WTC11 (cell line): ENCODE measurements around the gene MAP7. TPM values are rescaled to one million over a fixed set of nuclear protein-coding genes. Genes with fewer than 3 reads are reported as not detected.

ENCODE experiments used
- ATAC-seq: fragments of 200-7000 bp; cut with Tn5 transposase; 2 replicates; pipeline ENCODE4 v1.10.0; 2021; ENCODE audit warnings: mild to moderate bottlenecking, moderate library complexity
- CTCF ChIA-PET: fragments of 300-600 bp; sonication (Branson Sonifier 250); formaldehyde crosslinking; loops from one replicate; lab custom pipeline; 2021; ENCODE audit warnings: antibody characterized with exemption; lab: Charles Lee
- POLR2A ChIA-PET: fragments of 350-600 bp; sonication (Branson Sonifier 250); formaldehyde crosslinking; loops from one replicate; lab custom pipeline; 2021; ENCODE audit warnings: antibody characterized with exemption; lab: Charles Lee
- DNase-seq: peaks from one replicate; pipeline ENCODE4 v3.0.0; 2021; ENCODE audit warnings: low spot score
- H3K27ac Mint-ChIP-seq: 2 replicates; pipeline ENCODE4 v1.8.0; 2021; ENCODE audit warnings: mixed read lengths
- H3K27me3 Mint-ChIP-seq: 2 replicates; pipeline ENCODE4 v1.8.0; 2021; ENCODE audit warnings: low read depth, mild to moderate bottlenecking, moderate library complexity, mixed read lengths
- H3K36me3 Mint-ChIP-seq: 2 replicates; pipeline ENCODE4 v1.8.0; 2021; ENCODE audit warnings: mixed read lengths
- H3K4me1 Mint-ChIP-seq: 2 replicates; pipeline ENCODE4 v1.8.0; 2022; ENCODE audit warnings: mixed read lengths
- H3K4me3 Mint-ChIP-seq: 2 replicates; pipeline ENCODE4 v1.8.0; 2021; ENCODE audit warnings: mild to moderate bottlenecking, moderate library complexity, mixed read lengths
- H3K9me3 Mint-ChIP-seq: 2 replicates; pipeline ENCODE4 v1.8.0; 2021; ENCODE audit warnings: mixed read lengths
- CREM ChIP-seq: sonication (generic); formaldehyde crosslinking; IDR thresholded peaks from 2 replicates; pipeline ENCODE4 v1.8.1; 2022; ENCODE audit warnings: mild to moderate bottlenecking, missing genetic modification reagents, moderate library complexity
- ELF4 ChIP-seq: sonication (generic); formaldehyde crosslinking; IDR thresholded peaks from 2 replicates; pipeline ENCODE4 v1.8.1; 2022; ENCODE audit warnings: low read depth, mild to moderate bottlenecking, moderate library complexity, missing genetic modification reagents
- EMX1 ChIP-seq: fragments of 250-450 bp; sonication (Bioruptor Pico); IDR thresholded peaks from 2 replicates; pipeline ENCODE4 v1.8.0; 2021; ENCODE audit warnings: mild to moderate bottlenecking
- ETV6 ChIP-seq: sonication (generic); formaldehyde crosslinking; IDR thresholded peaks from 2 replicates; pipeline ENCODE4 v1.8.1; 2022; ENCODE audit warnings: mild to moderate bottlenecking, missing genetic modification reagents
- GRHL2 ChIP-seq: fragments of 250-450 bp; sonication (Bioruptor Pico); IDR thresholded peaks from 2 replicates; pipeline ENCODE4 v1.8.0; 2022; ENCODE audit warnings: mild to moderate bottlenecking, moderate library complexity; ENCODE audit not compliant: insufficient replicate concordance, severe bottlenecking
- NR1H2 ChIP-seq: sonication (generic); formaldehyde crosslinking; IDR thresholded peaks from 2 replicates; pipeline ENCODE4 v1.9.0; 2021; ENCODE audit warnings: mild to moderate bottlenecking, moderate library complexity, missing genetic modification reagents
- PRRX2 ChIP-seq: fragments of 250-450 bp; sonication (Bioruptor Pico); IDR thresholded peaks from 2 replicates; pipeline ENCODE4 v1.8.0; 2021; ENCODE audit warnings: mild to moderate bottlenecking
- RELA ChIP-seq: sonication (generic); formaldehyde crosslinking; IDR thresholded peaks from 2 replicates; pipeline ENCODE4 v1.8.1; 2022; ENCODE audit warnings: missing genetic modification reagents, mild to moderate bottlenecking, borderline replicate concordance
- SP1 ChIP-seq: sonication (generic); formaldehyde crosslinking; conservative IDR thresholded peaks from 2 replicates; pipeline ENCODE4 v1.8.1; 2022; ENCODE audit warnings: missing genetic modification reagents
- TEAD1 ChIP-seq: sonication (generic); formaldehyde crosslinking; IDR thresholded peaks from 2 replicates; pipeline ENCODE4 v1.8.0; 2022; ENCODE audit warnings: mild to moderate bottlenecking, missing genetic modification reagents
- TP53 ChIP-seq: sonication (generic); formaldehyde crosslinking; IDR thresholded peaks from 2 replicates; pipeline ENCODE4 v1.8.1; 2023; ENCODE audit warnings: mild to moderate bottlenecking, missing genetic modification reagents
- ZBTB21 ChIP-seq: sonication (generic); formaldehyde crosslinking; IDR thresholded peaks from 2 replicates; pipeline ENCODE4 v1.8.1; 2023; ENCODE audit warnings: mild to moderate bottlenecking, missing genetic modification reagents, borderline replicate concordance
- ZNF317 ChIP-seq: sonication (generic); formaldehyde crosslinking; IDR thresholded peaks from 2 replicates; pipeline ENCODE4 v1.8.1; 2023; ENCODE audit warnings: low read depth, mild to moderate bottlenecking, moderate library complexity, missing genetic modification reagents, borderline replicate concordance
- ZNF416 ChIP-seq: fragments of 250-450 bp; sonication (Bioruptor Pico); IDR thresholded peaks from 2 replicates; pipeline ENCODE4 v1.9.0; 2021; ENCODE audit warnings: mild to moderate bottlenecking, inconsistent platforms
- total RNA-seq: library from RNA; stranded (reverse); gene quantifications from 3 replicates; pipeline ENCODE4 v1.2.3, GENCODE V29; 2021
- TF ChIP-seq, protein P1 (sequence below): sonication (generic); formaldehyde crosslinking; IDR thresholded peaks from 2 replicates; pipeline ENCODE4 v1.8.0; 2023; ENCODE audit warnings: mild to moderate bottlenecking, missing genetic modification reagents
- TF ChIP-seq, protein P2 (sequence below): sonication (generic); formaldehyde crosslinking; IDR thresholded peaks from 2 replicates; pipeline ENCODE4 v1.8.0; 2023; ENCODE audit warnings: missing genetic modification reagents, mild to moderate bottlenecking, borderline replicate concordance
- TF ChIP-seq, protein P3 (sequence below): sonication (generic); formaldehyde crosslinking; IDR thresholded peaks from 2 replicates; pipeline ENCODE4 v1.8.0; 2022; ENCODE audit warnings: mild to moderate bottlenecking, missing genetic modification reagents
- TF ChIP-seq, protein P4 (sequence below): sonication (generic); formaldehyde crosslinking; IDR thresholded peaks from 2 replicates; pipeline ENCODE4 v1.8.1; 2022; ENCODE audit warnings: low read depth, mild to moderate bottlenecking, moderate library complexity, missing genetic modification reagents, borderline replicate concordance
- TF ChIP-seq, protein P5 (sequence below): sonication (generic); formaldehyde crosslinking; IDR thresholded peaks from 2 replicates; pipeline ENCODE4 v1.8.1; 2022; ENCODE audit warnings: missing genetic modification reagents, borderline replicate concordance

Gene MAP7
- total RNA-seq, 1 experiment from 2014 or later: 56.6 TPM

DNA sequence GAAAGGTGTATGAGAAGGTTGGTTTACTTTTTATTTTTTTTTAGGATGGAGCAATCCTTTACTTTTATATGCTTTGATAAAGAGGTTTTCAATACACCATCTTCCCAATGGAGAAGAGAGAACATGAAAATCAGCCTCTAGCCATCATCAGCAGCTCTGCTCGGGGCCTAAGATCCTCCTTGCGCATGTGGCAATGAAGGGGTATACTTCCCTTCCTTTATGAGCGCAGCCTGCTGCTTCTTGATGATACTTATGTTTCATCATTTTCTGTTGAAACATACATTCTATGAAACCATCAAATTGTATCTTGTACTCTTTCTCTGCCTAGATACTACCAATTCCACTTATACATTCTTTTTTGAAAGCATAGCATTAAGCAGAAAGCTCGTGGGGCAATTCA, 74.5 kb downstream of the MAP7 start:
- ATAC-seq (no peak), DNase-seq (no peak)
- POLR2A ChIA-PET: no interaction called here
- Mint-ChIP-seq H3K27me3 (no peaks in the 10 kb centered on the region), H3K27ac (no peak overlapping the region), H3K9me3 (peaks cover 16% of the 10 kb centered on the region), H3K4me3 (no peak overlapping the region), H3K36me3 (peaks cover 16% of the 10 kb centered on the region), H3K4me1 (peaks cover 30% of the 10 kb centered on the region)
- TF ChIP-seq PRRX2: no peak
- TF ChIP-seq ZNF416 (CRISPR knock-in tag): no peak
- TF ChIP-seq, protein P1, sequence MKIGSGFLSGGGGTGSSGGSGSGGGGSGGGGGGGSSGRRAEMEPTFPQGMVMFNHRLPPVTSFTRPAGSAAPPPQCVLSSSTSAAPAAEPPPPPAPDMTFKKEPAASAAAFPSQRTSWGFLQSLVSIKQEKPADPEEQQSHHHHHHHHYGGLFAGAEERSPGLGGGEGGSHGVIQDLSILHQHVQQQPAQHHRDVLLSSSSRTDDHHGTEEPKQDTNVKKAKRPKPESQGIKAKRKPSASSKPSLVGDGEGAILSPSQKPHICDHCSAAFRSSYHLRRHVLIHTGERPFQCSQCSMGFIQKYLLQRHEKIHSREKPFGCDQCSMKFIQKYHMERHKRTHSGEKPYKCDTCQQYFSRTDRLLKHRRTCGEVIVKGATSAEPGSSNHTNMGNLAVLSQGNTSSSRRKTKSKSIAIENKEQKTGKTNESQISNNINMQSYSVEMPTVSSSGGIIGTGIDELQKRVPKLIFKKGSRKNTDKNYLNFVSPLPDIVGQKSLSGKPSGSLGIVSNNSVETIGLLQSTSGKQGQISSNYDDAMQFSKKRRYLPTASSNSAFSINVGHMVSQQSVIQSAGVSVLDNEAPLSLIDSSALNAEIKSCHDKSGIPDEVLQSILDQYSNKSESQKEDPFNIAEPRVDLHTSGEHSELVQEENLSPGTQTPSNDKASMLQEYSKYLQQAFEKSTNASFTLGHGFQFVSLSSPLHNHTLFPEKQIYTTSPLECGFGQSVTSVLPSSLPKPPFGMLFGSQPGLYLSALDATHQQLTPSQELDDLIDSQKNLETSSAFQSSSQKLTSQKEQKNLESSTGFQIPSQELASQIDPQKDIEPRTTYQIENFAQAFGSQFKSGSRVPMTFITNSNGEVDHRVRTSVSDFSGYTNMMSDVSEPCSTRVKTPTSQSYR (CRISPR knock-in tag): no peak
- no peak for TF ChIP-seq RELA (CRISPR knock-in tag)
- no peak for TF ChIP-seq TP53 (CRISPR knock-in tag)
- TF ChIP-seq ZBTB21 (CRISPR knock-in tag): no peak
- no peak for TF ChIP-seq ELF4 (CRISPR knock-in tag)
- no peak for TF ChIP-seq EMX1 (CRISPR knock-in tag)
- TF ChIP-seq, protein P2, sequence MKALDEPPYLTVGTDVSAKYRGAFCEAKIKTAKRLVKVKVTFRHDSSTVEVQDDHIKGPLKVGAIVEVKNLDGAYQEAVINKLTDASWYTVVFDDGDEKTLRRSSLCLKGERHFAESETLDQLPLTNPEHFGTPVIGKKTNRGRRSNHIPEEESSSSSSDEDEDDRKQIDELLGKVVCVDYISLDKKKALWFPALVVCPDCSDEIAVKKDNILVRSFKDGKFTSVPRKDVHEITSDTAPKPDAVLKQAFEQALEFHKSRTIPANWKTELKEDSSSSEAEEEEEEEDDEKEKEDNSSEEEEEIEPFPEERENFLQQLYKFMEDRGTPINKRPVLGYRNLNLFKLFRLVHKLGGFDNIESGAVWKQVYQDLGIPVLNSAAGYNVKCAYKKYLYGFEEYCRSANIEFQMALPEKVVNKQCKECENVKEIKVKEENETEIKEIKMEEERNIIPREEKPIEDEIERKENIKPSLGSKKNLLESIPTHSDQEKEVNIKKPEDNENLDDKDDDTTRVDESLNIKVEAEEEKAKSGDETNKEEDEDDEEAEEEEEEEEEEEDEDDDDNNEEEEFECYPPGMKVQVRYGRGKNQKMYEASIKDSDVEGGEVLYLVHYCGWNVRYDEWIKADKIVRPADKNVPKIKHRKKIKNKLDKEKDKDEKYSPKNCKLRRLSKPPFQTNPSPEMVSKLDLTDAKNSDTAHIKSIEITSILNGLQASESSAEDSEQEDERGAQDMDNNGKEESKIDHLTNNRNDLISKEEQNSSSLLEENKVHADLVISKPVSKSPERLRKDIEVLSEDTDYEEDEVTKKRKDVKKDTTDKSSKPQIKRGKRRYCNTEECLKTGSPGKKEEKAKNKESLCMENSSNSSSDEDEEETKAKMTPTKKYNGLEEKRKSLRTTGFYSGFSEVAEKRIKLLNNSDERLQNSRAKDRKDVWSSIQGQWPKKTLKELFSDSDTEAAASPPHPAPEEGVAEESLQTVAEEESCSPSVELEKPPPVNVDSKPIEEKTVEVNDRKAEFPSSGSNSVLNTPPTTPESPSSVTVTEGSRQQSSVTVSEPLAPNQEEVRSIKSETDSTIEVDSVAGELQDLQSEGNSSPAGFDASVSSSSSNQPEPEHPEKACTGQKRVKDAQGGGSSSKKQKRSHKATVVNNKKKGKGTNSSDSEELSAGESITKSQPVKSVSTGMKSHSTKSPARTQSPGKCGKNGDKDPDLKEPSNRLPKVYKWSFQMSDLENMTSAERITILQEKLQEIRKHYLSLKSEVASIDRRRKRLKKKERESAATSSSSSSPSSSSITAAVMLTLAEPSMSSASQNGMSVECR (CRISPR knock-in tag): no peak
- TF ChIP-seq ZNF317 (CRISPR knock-in tag): no peak
- no peak for TF ChIP-seq TEAD1 (CRISPR knock-in tag)
- TF ChIP-seq CREM (CRISPR knock-in tag): no peak
- TF ChIP-seq, protein P3, sequence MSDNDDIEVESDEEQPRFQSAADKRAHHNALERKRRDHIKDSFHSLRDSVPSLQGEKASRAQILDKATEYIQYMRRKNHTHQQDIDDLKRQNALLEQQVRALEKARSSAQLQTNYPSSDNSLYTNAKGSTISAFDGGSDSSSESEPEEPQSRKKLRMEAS (CRISPR knock-in tag): no peak
- no peak for TF ChIP-seq SP1
- TF ChIP-seq, protein P4, sequence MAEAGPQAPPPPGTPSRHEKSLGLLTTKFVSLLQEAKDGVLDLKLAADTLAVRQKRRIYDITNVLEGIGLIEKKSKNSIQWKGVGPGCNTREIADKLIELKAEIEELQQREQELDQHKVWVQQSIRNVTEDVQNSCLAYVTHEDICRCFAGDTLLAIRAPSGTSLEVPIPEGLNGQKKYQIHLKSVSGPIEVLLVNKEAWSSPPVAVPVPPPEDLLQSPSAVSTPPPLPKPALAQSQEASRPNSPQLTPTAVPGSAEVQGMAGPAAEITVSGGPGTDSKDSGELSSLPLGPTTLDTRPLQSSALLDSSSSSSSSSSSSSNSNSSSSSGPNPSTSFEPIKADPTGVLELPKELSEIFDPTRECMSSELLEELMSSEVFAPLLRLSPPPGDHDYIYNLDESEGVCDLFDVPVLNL: no peak
- TF ChIP-seq NR1H2 (CRISPR knock-in tag): no peak
- TF ChIP-seq, protein P5, sequence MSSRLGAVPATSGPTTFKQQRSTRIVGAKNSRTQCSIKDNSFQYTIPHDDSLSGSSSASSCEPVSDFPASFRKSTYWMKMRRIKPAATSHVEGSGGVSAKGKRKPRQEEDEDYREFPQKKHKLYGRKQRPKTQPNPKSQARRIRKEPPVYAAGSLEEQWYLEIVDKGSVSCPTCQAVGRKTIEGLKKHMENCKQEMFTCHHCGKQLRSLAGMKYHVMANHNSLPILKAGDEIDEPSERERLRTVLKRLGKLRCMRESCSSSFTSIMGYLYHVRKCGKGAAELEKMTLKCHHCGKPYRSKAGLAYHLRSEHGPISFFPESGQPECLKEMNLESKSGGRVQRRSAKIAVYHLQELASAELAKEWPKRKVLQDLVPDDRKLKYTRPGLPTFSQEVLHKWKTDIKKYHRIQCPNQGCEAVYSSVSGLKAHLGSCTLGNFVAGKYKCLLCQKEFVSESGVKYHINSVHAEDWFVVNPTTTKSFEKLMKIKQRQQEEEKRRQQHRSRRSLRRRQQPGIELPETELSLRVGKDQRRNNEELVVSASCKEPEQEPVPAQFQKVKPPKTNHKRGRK (CRISPR knock-in tag): no peak
- TF ChIP-seq GRHL2 (CRISPR knock-in tag): no peak
- TF ChIP-seq ETV6 (CRISPR knock-in tag): no peak
- CTCF ChIA-PET: no interaction called here
